22Rv1 (cell line): Measurements from ENCODE around the gene ZFYVE28.
A peak's percentile ranks its signal among the peaks of the same experiment; 100 is the strongest.

ENCODE experiments used
- H3K27ac ChIP-seq: fragments of 450-650 bp; 2 replicates; pipeline ENCODE4 v1.5.1; 2017
- CTCF ChIP-seq: fragments of 450-650 bp; IDR thresholded peaks from 2 replicates; pipeline ENCODE4 v1.5.1; 2017; ENCODE audit warnings: mild to moderate bottlenecking
- ZFX ChIP-seq: fragments of 450-650 bp; IDR thresholded peaks from 2 replicates; pipeline ENCODE4 v1.6.1; 2017; ENCODE audit warnings: antibody characterized with exemption, borderline replicate concordance

The ZFYVE28 gene

GRCh38 chr4:2424581-2424980, 6.1 kb upstream of the ZFYVE28 start:
- TF ChIP-seq ZFX (no peak), CTCF (no peak)
- H3K27ac ChIP-seq, result no peak overlapping the region

- no peak for TF ChIP-seq ZFX
- no peak for TF ChIP-seq CTCF
Observed at GRCh38 chr4:2423695-2424094, 5.2 kb upstream of the ZFYVE28 start.

GRCh38 chr4:2423066-2423465, 4.6 kb upstream of the ZFYVE28 start:
- no peak for TF ChIP-seq CTCF
- no peak for TF ChIP-seq ZFX
- H3K27ac ChIP-seq, result no peak overlapping the region

More at GRCh38 chr4:2423695-2424094, 5.2 kb upstream of the ZFYVE28 start:
- no peak overlapping the region for H3K27ac ChIP-seq

DNA sequence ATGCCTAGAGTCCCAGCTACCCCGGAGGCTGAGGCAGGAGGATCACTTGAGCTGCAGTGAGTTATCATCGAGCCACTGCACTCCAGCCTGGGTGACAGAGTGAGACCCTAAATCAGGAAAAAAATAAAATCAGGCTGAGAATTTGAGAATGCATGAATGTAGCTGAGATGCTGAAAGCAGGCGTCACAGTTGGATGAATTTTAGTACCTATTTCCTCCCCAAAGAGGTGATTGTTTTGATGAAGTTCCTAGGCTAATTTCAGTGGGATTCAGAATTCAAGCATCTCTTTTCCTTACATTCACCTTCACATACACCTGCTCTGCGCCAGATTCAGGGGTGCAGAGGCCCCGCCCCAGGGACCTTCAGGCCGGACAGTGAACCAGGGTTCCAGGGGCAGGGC, 3.5 kb upstream of the ZFYVE28 start:
- TF ChIP-seq CTCF, result no peak
- no peak for TF ChIP-seq ZFX
- H3K27ac ChIP-seq, result no peak overlapping the region

DNA sequence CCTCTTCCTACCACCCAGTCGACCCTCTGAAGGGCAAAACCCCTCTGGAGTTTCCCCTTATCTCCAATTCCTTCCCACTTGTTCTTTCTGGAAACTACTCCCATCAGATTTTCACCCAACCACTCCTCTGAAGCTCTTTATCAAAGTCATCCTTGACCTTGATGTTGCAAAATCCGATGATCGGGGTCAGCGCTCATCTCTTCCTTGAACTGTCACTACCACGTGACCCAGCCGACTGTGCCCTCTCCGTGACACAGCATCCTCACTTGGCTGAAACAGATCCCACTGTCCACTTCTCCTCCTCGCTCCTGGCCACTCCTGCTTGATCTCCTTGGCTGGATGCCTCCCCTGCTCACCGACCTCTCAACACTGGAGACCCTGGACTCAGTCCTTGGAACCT, 1.4 kb upstream of the ZFYVE28 start:
- no peak for TF ChIP-seq ZFX
- TF ChIP-seq CTCF, result no peak
- H3K27ac ChIP-seq, result no peak overlapping the region

GRCh38 chr4:2418650-2419571, 466 bp upstream of the ZFYVE28 start, which contains the start of gene CFAP99:
Gene CFAP99 (plus strand): TSS chr4:2418955.
- TF ChIP-seq ZFX, result no peak
- TF ChIP-seq CTCF, result peak; percentile 22; the same call in 1 of the 2 replicates
- no peak within 1 kb of the TSS for H3K27ac ChIP-seq

GRCh38 chr4:2417226-2417764, 1.1 kb downstream of the ZFYVE28 start:
- no peak overlapping the region for H3K27ac ChIP-seq
- no peak for TF ChIP-seq ZFX
- TF ChIP-seq CTCF, result no peak
